HFF-Myc (cell line): ENCODE measurements around the gene IGFBP4.

Source experiments
- DNase-seq: peaks from one replicate; pipeline ENCODE4 v3.0.0-alpha.2; 2011; ENCODE audit warnings: low read depth; ENCODE audit errors: extremely low read depth
- H3K4me3 ChIP-seq: replicated peaks from 2 replicates; pipeline ENCODE4 v1.5.1; 2011; ENCODE audit warnings: low read depth, mild to moderate bottlenecking, control low read depth, low read length
- TF ChIP-seq, protein P1 (sequence below): IDR thresholded peaks from 2 replicates; pipeline ENCODE4 v1.5.1; 2012; ENCODE audit warnings: mild to moderate bottlenecking, low read depth, low read length, control low read depth; ENCODE audit errors: missing control alignments

Gene IGFBP4

GRCh38 chr17:40431231-40431602 lies 12.0 kb upstream of the IGFBP4 start:
- no peak overlapping the region for H3K4me3 ChIP-seq
- no peak for DNase-seq
- TF ChIP-seq, protein P1, sequence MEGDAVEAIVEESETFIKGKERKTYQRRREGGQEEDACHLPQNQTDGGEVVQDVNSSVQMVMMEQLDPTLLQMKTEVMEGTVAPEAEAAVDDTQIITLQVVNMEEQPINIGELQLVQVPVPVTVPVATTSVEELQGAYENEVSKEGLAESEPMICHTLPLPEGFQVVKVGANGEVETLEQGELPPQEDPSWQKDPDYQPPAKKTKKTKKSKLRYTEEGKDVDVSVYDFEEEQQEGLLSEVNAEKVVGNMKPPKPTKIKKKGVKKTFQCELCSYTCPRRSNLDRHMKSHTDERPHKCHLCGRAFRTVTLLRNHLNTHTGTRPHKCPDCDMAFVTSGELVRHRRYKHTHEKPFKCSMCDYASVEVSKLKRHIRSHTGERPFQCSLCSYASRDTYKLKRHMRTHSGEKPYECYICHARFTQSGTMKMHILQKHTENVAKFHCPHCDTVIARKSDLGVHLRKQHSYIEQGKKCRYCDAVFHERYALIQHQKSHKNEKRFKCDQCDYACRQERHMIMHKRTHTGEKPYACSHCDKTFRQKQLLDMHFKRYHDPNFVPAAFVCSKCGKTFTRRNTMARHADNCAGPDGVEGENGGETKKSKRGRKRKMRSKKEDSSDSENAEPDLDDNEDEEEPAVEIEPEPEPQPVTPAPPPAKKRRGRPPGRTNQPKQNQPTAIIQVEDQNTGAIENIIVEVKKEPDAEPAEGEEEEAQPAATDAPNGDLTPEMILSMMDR, result no peak

DNA sequence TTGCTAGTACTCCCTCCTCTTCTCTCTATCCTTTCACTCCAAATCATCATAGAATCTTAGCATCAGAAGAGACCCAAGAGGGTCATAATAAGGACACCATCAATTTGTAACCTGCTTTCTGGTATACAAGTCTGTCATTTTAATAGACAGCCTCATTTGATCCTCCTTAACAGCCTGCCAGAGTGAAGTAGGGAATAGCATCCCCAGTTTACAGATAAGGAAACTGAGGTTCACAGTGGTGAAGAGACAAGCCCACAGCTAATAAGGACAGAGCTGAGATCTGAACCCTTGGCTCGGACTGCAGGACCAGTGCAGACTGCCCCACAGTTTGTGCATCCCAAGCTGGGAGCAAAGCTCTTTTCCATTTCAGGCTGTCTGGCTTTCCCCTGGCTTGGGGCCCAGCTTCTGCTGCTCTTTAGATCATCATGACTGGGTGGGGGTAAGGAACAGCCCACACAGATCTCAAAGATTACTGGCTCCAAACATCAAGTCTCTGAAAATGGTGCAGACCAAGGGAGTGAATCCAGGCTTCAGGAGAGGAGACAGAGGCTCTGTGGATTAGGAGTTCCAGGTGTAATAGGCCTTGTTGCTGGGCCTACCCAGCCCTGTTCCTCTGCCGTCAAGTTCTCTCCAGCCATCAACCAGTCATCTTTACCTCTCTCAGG lies 10.3 kb upstream of the IGFBP4 start:
- TF ChIP-seq, protein P1, result no peak
- no peak for DNase-seq
- no peak overlapping the region for H3K4me3 ChIP-seq

DNA sequence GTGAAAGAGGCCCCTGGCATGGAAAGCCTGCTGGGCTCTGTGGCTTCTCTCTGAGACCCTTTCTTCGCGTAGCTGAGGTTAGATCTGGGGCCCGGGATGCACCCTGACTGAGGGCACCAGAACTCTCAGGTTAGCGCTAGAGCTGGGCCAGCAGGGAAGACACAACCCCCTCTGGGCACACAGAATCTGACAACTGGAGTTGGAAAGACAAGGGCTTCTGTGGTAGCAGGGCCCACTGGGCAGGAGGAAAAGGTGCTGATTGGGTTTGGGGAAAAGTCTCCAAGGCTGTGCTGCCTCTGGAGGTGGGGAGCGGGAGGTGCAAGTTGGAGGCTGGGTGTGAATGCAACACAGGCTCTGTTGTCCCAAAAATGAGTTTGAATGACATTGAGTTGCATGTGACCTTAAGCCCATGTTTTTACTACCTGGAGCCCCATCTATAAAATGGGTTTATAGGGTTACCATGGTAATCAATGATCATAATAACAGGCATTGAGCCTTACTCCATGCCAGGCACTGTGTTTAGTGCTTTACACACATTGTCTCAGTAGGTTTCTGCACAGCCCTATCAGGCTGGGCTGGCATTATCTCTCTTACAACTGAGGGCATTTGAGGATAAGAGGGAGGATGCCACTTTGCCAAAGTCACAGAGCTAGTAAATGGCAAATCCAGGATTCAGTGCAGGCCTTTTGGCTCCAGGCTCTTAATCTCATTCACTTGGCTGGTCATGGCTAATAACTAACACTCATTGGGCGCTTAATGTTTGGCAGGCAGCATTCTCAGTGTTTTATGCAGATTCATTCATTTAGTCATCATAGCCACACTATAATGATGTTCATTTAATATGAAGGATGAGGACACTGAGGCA lies 9.5 kb upstream of the IGFBP4 start:
- TF ChIP-seq, protein P1, result peak; percentile 60
- DNase-seq, result no peak
- no peak overlapping the region for H3K4me3 ChIP-seq

DNA sequence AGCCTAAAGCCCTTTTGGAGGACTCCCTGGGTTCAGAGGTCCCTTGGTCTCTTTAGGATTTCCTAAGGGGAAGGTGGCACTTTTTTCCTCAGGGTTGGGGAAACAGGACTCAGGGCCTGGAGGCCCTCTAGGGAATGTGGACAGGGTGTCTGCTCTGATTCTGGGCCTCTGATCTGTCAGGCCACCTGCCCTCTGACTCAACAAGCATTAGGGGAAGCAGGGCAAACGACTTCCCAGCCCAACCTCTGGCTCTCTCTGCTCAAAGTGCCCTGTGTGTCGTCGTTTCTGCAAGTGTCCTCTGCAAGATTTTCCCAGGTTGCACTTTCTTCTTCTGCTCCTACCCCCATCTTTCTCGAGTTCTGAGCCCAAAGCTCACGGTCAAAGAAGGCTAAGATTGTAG lies 6.6 kb upstream of the IGFBP4 start:
- TF ChIP-seq, protein P1, result no peak
- no peak overlapping the region for H3K4me3 ChIP-seq
- no peak for DNase-seq

DNA sequence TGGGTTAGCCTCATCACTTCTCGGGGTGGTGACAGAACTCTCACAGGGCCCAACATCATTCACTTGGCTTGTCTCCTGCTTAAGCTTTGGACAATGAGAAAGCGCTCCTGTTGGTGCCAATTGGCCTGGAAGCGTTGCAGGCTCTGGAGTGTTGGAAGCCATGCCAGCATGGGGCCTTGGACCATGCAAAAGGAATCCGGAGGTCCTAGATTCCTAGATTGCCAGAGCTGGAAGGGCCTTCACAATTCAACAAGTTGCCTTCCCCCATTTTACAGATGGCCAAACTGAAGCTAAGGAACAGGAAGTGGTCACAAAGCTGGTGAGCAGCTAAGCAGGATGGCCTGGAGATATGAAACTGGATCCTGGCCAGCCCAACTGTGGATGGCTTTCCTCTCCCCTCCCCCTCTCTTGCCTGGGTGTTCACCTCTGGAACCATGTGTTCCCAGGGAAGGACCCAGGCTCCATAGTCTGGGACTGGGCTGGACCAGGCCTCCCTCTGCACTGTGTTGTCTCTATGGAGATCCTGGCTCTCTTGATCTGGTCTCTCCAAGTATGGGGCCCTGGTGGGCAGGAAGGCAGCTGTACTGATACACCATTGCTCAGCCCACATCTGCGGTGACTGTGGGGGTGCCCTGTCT lies 6.0 kb upstream of the IGFBP4 start:
- H3K4me3 ChIP-seq, result no peak overlapping the region
- TF ChIP-seq, protein P1, result no peak
- no peak for DNase-seq

DNA sequence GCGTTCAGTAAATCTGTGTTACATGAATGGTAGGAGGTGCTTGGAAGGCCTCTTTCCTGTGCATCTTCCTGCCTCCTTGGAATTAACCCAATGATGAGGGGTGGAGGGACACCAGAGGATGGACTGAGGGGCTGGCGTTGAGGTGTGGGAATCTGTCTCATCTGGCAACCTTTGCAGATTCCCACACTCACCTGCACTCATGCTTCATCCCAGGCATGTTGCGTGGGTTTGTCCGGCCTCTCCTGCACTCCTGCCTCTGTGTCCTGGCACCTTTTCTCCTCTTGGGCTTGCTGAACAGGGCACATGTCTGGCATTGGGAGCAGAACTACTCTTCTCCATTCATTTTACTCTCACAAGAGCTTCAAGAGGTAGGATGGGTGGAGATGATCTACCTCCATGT lies 3.1 kb upstream of the IGFBP4 start:
- DNase-seq, result no peak

More for the DNA sequence above, 3.1 kb upstream of the IGFBP4 start:
- TF ChIP-seq, protein P1, result no peak
- no peak overlapping the region for H3K4me3 ChIP-seq
